Measurements from ENCODE around the gene PARP2.
"Not testable (repeated sequence)": the region's sequence is repeated elsewhere in the genome, so short reads cannot be mapped to it uniquely, and the experiment has no call there.

GRCh38 chr14:20358474-20358873, 15.0 kb downstream of the PARP2 start:
- not testable (repeated sequence) for TF ChIP-seq EZH2phosphoT487 (IDR thresholded peaks at IDR 0.05; ENCODE audit: insufficient read depth, low read depth); EZH2 (IDR thresholded peaks at IDR 0.05; ENCODE audit: insufficient read depth, poor library complexity, severe bottlenecking)

All from GM23248 (cell line).